ENCODE measurements around the gene CORO2B.

The CORO2B gene

GRCh38 chr15:68627476-68627875 lies 48.7 kb downstream of the CORO2B start:
- Histone ChIP-seq H3K36me3 (ENCODE audit: insufficient read depth, low read length) (no peaks in the 10 kb centered on the region), H3K27me3 (ENCODE audit: control insufficient read depth, insufficient read depth, low read length) (no peaks in the 10 kb centered on the region), H3K4me2 (ENCODE audit: low read length) (no peak overlapping the region), H3K9ac (ENCODE audit: low read depth, low read length) (no peak overlapping the region), H3K4me1 (ENCODE audit: control insufficient read depth, insufficient read depth, low read length) (peaks cover 8% of the 10 kb centered on the region), H3K9me3 (replicated peaks; ENCODE audit: low read length) (no peaks in the 10 kb centered on the region), H3K4me3 (ENCODE audit: low read length) (no peak overlapping the region)

GRCh38 chr15:68627995-68628394 lies 49.2 kb downstream of the CORO2B start:
- Histone ChIP-seq H3K4me1 (ENCODE audit: control insufficient read depth, insufficient read depth, low read length) (peaks cover 8% of the 10 kb centered on the region), H3K4me3 (ENCODE audit: low read length) (no peak overlapping the region), H3K27me3 (ENCODE audit: control insufficient read depth, insufficient read depth, low read length) (no peaks in the 10 kb centered on the region), H3K9me3 (replicated peaks; ENCODE audit: low read length) (no peaks in the 10 kb centered on the region), H3K36me3 (ENCODE audit: insufficient read depth, low read length) (no peaks in the 10 kb centered on the region), H3K9ac (ENCODE audit: low read depth, low read length) (no peak overlapping the region), H3K4me2 (ENCODE audit: low read length) (no peak overlapping the region)

- no peaks in the 10 kb centered on the region for H3K36me3 ChIP-seq (ENCODE audit: insufficient read depth, low read length)
- no peaks in the 10 kb centered on the region for H3K9me3 ChIP-seq (replicated peaks; ENCODE audit: low read length)
- no peak overlapping the region for H3K9ac ChIP-seq (ENCODE audit: low read depth, low read length)
- no peak overlapping the region for H3K4me2 ChIP-seq (ENCODE audit: low read length)
- peaks cover 8% of the 10 kb centered on the region for H3K4me1 ChIP-seq (ENCODE audit: control insufficient read depth, insufficient read depth, low read length)
- H3K4me3 ChIP-seq (ENCODE audit: low read length): no peak overlapping the region
- H3K27me3 ChIP-seq (ENCODE audit: control insufficient read depth, insufficient read depth, low read length): no peaks in the 10 kb centered on the region
Observed at GRCh38 chr15:68629519-68630210, 50.9 kb downstream of the CORO2B start.

GRCh38 chr15:68630211-68630555 lies 51.4 kb downstream of the CORO2B start:
- Histone ChIP-seq H3K4me1 (ENCODE audit: control insufficient read depth, insufficient read depth, low read length) (peaks cover 8% of the 10 kb centered on the region), H3K4me2 (ENCODE audit: low read length) (no peak overlapping the region), H3K9ac (ENCODE audit: low read depth, low read length) (no peak overlapping the region), H3K27me3 (ENCODE audit: control insufficient read depth, insufficient read depth, low read length) (no peaks in the 10 kb centered on the region), H3K9me3 (replicated peaks; ENCODE audit: low read length) (no peaks in the 10 kb centered on the region), H3K36me3 (ENCODE audit: insufficient read depth, low read length) (no peaks in the 10 kb centered on the region), H3K4me3 (ENCODE audit: low read length) (no peak overlapping the region)

GRCh38 chr15:68630836-68631235 lies 52.0 kb downstream of the CORO2B start:
- Histone ChIP-seq H3K27me3 (ENCODE audit: control insufficient read depth, insufficient read depth, low read length) (no peaks in the 10 kb centered on the region), H3K36me3 (ENCODE audit: insufficient read depth, low read length) (no peaks in the 10 kb centered on the region), H3K4me1 (ENCODE audit: control insufficient read depth, insufficient read depth, low read length) (peaks cover 8% of the 10 kb centered on the region), H3K9me3 (replicated peaks; ENCODE audit: low read length) (no peaks in the 10 kb centered on the region), H3K4me2 (ENCODE audit: low read length) (no peak overlapping the region), H3K9ac (ENCODE audit: low read depth, low read length) (no peak overlapping the region), H3K4me3 (ENCODE audit: low read length) (no peak overlapping the region)

- Histone ChIP-seq H3K4me1 (ENCODE audit: control insufficient read depth, insufficient read depth, low read length) (peaks cover 5% of the 10 kb centered on the region), H3K9ac (ENCODE audit: low read depth, low read length) (no peak overlapping the region), H3K4me2 (ENCODE audit: low read length) (no peak overlapping the region), H3K27me3 (ENCODE audit: control insufficient read depth, insufficient read depth, low read length) (no peaks in the 10 kb centered on the region), H3K36me3 (ENCODE audit: insufficient read depth, low read length) (no peaks in the 10 kb centered on the region), H3K9me3 (replicated peaks; ENCODE audit: low read length) (no peaks in the 10 kb centered on the region), H3K4me3 (ENCODE audit: low read length) (no peak overlapping the region)
Observed at GRCh38 chr15:68631601-68632051, 52.8 kb downstream of the CORO2B start.

- H3K36me3 ChIP-seq (ENCODE audit: insufficient read depth, low read length): no peaks in the 10 kb centered on the region
- no peak overlapping the region for H3K4me2 ChIP-seq (ENCODE audit: low read length)
- H3K9me3 ChIP-seq (replicated peaks; ENCODE audit: low read length): no peaks in the 10 kb centered on the region
- H3K4me3 ChIP-seq (ENCODE audit: low read length): no peak overlapping the region
- H3K4me1 ChIP-seq (ENCODE audit: control insufficient read depth, insufficient read depth, low read length): peaks cover 3% of the 10 kb centered on the region
- no peak overlapping the region for H3K9ac ChIP-seq (ENCODE audit: low read depth, low read length)
- no peaks in the 10 kb centered on the region for H3K27me3 ChIP-seq (ENCODE audit: control insufficient read depth, insufficient read depth, low read length)
Observed at GRCh38 chr15:68632101-68632500, 53.3 kb downstream of the CORO2B start.

GRCh38 chr15:68633231-68634121 lies 54.7 kb downstream of the CORO2B start:
- Histone ChIP-seq H3K4me3 (ENCODE audit: low read length) (no peak overlapping the region), H3K9me3 (replicated peaks; ENCODE audit: low read length) (no peaks in the 10 kb centered on the region), H3K9ac (ENCODE audit: low read depth, low read length) (no peak overlapping the region), H3K36me3 (ENCODE audit: insufficient read depth, low read length) (no peaks in the 10 kb centered on the region), H3K27me3 (ENCODE audit: control insufficient read depth, insufficient read depth, low read length) (no peaks in the 10 kb centered on the region), H3K4me2 (ENCODE audit: low read length) (no peak overlapping the region), H3K4me1 (ENCODE audit: control insufficient read depth, insufficient read depth, low read length) (peaks cover 10% of the 10 kb centered on the region)

- no peaks in the 10 kb centered on the region for H3K36me3 ChIP-seq (ENCODE audit: insufficient read depth, low read length)
- peaks cover 17% of the 10 kb centered on the region for H3K4me1 ChIP-seq (ENCODE audit: control insufficient read depth, insufficient read depth, low read length)
- H3K27me3 ChIP-seq (ENCODE audit: control insufficient read depth, insufficient read depth, low read length): no peaks in the 10 kb centered on the region
- H3K4me3 ChIP-seq (ENCODE audit: low read length): no peak overlapping the region
- no peak overlapping the region for H3K4me2 ChIP-seq (ENCODE audit: low read length)
- H3K9me3 ChIP-seq (replicated peaks; ENCODE audit: low read length): no peaks in the 10 kb centered on the region
- H3K9ac ChIP-seq (ENCODE audit: low read depth, low read length): no peak overlapping the region
Observed at GRCh38 chr15:68634122-68634482, 55.3 kb downstream of the CORO2B start.

GRCh38 chr15:68634531-68634930 lies 55.7 kb downstream of the CORO2B start:
- Histone ChIP-seq H3K9ac (ENCODE audit: low read depth, low read length) (no peak overlapping the region), H3K9me3 (replicated peaks; ENCODE audit: low read length) (no peaks in the 10 kb centered on the region), H3K4me1 (ENCODE audit: control insufficient read depth, insufficient read depth, low read length) (peaks cover 21% of the 10 kb centered on the region), H3K4me2 (ENCODE audit: low read length) (no peak overlapping the region), H3K4me3 (ENCODE audit: low read length) (no peak overlapping the region), H3K27me3 (ENCODE audit: control insufficient read depth, insufficient read depth, low read length) (no peaks in the 10 kb centered on the region), H3K36me3 (ENCODE audit: insufficient read depth, low read length) (no peaks in the 10 kb centered on the region)

- Histone ChIP-seq H3K27me3 (ENCODE audit: control insufficient read depth, insufficient read depth, low read length) (no peaks in the 10 kb centered on the region), H3K9ac (ENCODE audit: low read depth, low read length) (no peak overlapping the region), H3K36me3 (ENCODE audit: insufficient read depth, low read length) (no peaks in the 10 kb centered on the region), H3K4me3 (ENCODE audit: low read length) (no peak overlapping the region), H3K9me3 (replicated peaks; ENCODE audit: low read length) (no peaks in the 10 kb centered on the region), H3K4me1 (ENCODE audit: control insufficient read depth, insufficient read depth, low read length) (peaks cover 27% of the 10 kb centered on the region), H3K4me2 (ENCODE audit: low read length) (no peak overlapping the region)
Observed at GRCh38 chr15:68635141-68635540, 56.3 kb downstream of the CORO2B start.

GRCh38 chr15:68636256-68636655 lies 57.5 kb downstream of the CORO2B start:
- Histone ChIP-seq H3K4me3 (ENCODE audit: low read length) (no peak overlapping the region), H3K36me3 (ENCODE audit: insufficient read depth, low read length) (no peaks in the 10 kb centered on the region), H3K9ac (ENCODE audit: low read depth, low read length) (no peak overlapping the region), H3K27me3 (ENCODE audit: control insufficient read depth, insufficient read depth, low read length) (no peaks in the 10 kb centered on the region), H3K4me2 (ENCODE audit: low read length) (no peak overlapping the region), H3K4me1 (ENCODE audit: control insufficient read depth, insufficient read depth, low read length) (peaks cover 37% of the 10 kb centered on the region), H3K9me3 (replicated peaks; ENCODE audit: low read length) (no peaks in the 10 kb centered on the region)
